LNCaP clone FGC (cell line): ENCODE results near the gene PPP1R3D.
"Not testable (repeated sequence)": the region's sequence is repeated elsewhere in the genome, so short reads cannot be mapped to it uniquely, and the experiment has no call there.

Experiments used
- DNase-seq: peaks from one replicate; pipeline ENCODE4 v3.0.0-alpha.2; 2011; ENCODE audit warnings: low read depth
- H3K4me3 ChIP-seq: 2 replicates; pipeline ENCODE4 v1.5.1; 2011; ENCODE audit warnings: mild to moderate bottlenecking, low read depth, low read length, control low read depth
- TF ChIP-seq, protein P1 (sequence below): IDR thresholded peaks from 2 replicates; pipeline ENCODE4 v1.5.1; 2012; ENCODE audit warnings: mild to moderate bottlenecking; ENCODE audit not compliant: control insufficient read depth, insufficient read depth; ENCODE audit errors: extremely low read depth

Gene PPP1R3D

DNA sequence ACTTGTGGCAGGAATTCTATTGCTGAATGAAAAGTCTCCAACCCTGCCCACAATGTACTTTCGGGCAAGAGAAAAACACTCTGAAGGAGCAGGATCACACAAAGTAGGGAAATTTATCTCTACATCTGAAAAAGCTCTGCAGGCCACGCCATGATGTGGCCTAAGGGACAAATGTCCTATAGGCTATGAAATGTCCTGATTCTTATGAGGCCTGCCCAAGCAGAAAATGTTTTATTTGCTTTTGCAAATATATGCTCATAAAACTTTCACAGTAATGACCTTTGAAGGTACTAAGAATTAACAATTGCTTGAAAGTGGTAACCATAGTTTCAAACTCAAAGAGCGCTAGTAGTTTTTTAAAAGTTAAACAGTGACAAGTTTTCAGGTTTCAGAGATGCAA is 37.6 kb downstream of the PPP1R3D start:
- TF ChIP-seq, protein P1, sequence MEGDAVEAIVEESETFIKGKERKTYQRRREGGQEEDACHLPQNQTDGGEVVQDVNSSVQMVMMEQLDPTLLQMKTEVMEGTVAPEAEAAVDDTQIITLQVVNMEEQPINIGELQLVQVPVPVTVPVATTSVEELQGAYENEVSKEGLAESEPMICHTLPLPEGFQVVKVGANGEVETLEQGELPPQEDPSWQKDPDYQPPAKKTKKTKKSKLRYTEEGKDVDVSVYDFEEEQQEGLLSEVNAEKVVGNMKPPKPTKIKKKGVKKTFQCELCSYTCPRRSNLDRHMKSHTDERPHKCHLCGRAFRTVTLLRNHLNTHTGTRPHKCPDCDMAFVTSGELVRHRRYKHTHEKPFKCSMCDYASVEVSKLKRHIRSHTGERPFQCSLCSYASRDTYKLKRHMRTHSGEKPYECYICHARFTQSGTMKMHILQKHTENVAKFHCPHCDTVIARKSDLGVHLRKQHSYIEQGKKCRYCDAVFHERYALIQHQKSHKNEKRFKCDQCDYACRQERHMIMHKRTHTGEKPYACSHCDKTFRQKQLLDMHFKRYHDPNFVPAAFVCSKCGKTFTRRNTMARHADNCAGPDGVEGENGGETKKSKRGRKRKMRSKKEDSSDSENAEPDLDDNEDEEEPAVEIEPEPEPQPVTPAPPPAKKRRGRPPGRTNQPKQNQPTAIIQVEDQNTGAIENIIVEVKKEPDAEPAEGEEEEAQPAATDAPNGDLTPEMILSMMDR, result no peak
- DNase-seq, result no peak
- no peak overlapping the region for H3K4me3 ChIP-seq

- H3K4me3 ChIP-seq, result no peak overlapping the region
- TF ChIP-seq, protein P1, result no peak
- no peak for DNase-seq
Measured at GRCh38 chr20:59895908-59896307, 44.2 kb downstream of the PPP1R3D start.

- DNase-seq, result no peak
- TF ChIP-seq, protein P1, result no peak
Measured at GRCh38 chr20:59891581-59891980, 48.5 kb downstream of the PPP1R3D start.

DNA sequence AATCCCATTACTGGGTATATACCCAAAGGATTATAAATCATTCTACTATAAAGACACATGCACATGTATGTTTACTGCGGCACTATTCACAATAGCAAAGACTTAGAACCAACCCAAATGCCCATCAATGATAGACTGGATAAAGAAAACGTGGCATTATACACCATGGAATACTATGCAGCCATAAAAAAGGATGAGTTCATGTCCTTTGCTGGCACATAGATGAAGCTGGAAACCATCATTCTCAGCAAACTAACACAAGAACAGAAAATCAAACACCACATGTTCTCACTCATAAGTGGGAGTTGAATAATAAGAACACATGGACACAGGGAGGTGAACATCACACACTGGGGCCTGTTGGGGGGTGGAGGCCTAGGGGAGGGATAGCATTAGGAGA is 50.1 kb downstream of the PPP1R3D start:
- not testable (repeated sequence) for H3K4me3 ChIP-seq, DNase-seq

More at GRCh38 chr20:59891581-59891980, 48.5 kb downstream of the PPP1R3D start:
- H3K4me3 ChIP-seq, result no peak overlapping the region

- no peak overlapping the region for H3K4me3 ChIP-seq
- no peak for DNase-seq
- TF ChIP-seq, protein P1, result no peak
Measured at GRCh38 chr20:59888050-59888449, 52.1 kb downstream of the PPP1R3D start.
